ENCODE results near the gene TNFRSF1A.

GRCh38 chr12:6343518-6343917 is 1.6 kb upstream of the TNFRSF1A start:
- TF ChIP-seq POLR2A (IDR thresholded peaks at IDR 0.05) (no peak), EP300 (IDR thresholded peaks at IDR 0.05) (no peak), POLR2AphosphoS5 (IDR thresholded peaks at IDR 0.05) (no peak)
- TF ChIP-seq, protein P1, sequence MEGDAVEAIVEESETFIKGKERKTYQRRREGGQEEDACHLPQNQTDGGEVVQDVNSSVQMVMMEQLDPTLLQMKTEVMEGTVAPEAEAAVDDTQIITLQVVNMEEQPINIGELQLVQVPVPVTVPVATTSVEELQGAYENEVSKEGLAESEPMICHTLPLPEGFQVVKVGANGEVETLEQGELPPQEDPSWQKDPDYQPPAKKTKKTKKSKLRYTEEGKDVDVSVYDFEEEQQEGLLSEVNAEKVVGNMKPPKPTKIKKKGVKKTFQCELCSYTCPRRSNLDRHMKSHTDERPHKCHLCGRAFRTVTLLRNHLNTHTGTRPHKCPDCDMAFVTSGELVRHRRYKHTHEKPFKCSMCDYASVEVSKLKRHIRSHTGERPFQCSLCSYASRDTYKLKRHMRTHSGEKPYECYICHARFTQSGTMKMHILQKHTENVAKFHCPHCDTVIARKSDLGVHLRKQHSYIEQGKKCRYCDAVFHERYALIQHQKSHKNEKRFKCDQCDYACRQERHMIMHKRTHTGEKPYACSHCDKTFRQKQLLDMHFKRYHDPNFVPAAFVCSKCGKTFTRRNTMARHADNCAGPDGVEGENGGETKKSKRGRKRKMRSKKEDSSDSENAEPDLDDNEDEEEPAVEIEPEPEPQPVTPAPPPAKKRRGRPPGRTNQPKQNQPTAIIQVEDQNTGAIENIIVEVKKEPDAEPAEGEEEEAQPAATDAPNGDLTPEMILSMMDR (IDR thresholded peaks at IDR 0.05) = no peak

Measured in upper lobe of left lung (tissue), 4 donors.